Adrenal gland (tissue), 5 donors: ENCODE measurements around the gene GYG1.

Source experiments
- POLR2A ChIP-seq, 2 donors: fragments of 450-650 bp; IDR thresholded peaks; one replicate each; pipeline ENCODE4 v1.6.1; 2017; ENCODE audit warnings: antibody characterized with exemption in 2 of 2, mild to moderate bottlenecking in 2 of 2, moderate library complexity in 1 of 2
- TF ChIP-seq, protein P1 (sequence below), 6 experiments: fragments of 450-650 bp in 4 of 6; fragments of 200-600 bp in 2 of 6; sonication (generic) in 1 of 6; IDR thresholded peaks; 1 replicate in 5 of 6; 2 replicates in 1 of 6; pipeline versions ENCODE4 v1.5.1 to v1.8.0; 2016 to 2021; ENCODE audit warnings: antibody characterized with exemption in 6 of 6, mild to moderate bottlenecking in 2 of 6, moderate library complexity in 1 of 6
- donor health status: DM: no; HTN: no; CAD: no.

DNA sequence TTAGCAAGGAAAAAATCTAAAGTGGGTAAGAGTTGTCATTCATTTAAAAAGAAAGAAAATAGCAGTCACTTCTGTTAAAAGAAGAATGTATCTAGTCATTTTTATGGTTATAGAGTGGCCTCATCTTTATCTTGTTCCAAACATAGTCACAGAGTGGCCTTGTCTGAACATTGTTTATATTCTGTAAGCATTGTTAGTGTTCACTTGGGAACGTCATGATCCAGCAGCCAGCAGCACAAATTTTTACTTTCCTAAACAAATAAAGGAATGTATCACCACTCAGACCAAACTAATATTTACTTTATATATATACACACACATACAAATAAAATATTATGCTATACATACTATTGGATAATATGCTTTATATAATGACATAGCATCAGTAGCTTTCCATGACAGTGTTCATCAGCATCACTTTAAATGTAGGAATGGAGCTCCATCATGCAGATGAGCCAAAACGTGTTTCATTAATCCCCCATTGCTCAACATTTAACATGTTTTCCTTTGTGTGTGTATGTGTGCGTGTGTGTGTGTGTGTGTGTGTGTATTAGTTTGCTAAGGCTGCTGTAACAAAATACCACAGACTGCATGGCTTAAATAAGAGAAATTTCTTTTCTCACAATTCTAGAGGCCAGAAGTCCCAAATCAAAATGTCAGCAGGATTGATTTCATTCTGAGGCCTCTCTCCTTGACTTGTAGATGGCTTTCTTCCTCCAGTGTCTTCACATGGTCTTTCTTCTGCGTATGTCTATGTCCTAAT is 39.6 kb upstream of the GYG1 start:
- TF ChIP-seq, protein P1, sequence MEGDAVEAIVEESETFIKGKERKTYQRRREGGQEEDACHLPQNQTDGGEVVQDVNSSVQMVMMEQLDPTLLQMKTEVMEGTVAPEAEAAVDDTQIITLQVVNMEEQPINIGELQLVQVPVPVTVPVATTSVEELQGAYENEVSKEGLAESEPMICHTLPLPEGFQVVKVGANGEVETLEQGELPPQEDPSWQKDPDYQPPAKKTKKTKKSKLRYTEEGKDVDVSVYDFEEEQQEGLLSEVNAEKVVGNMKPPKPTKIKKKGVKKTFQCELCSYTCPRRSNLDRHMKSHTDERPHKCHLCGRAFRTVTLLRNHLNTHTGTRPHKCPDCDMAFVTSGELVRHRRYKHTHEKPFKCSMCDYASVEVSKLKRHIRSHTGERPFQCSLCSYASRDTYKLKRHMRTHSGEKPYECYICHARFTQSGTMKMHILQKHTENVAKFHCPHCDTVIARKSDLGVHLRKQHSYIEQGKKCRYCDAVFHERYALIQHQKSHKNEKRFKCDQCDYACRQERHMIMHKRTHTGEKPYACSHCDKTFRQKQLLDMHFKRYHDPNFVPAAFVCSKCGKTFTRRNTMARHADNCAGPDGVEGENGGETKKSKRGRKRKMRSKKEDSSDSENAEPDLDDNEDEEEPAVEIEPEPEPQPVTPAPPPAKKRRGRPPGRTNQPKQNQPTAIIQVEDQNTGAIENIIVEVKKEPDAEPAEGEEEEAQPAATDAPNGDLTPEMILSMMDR (IDR thresholded peaks at IDR 0.05): no peak
- TF ChIP-seq POLR2A (IDR thresholded peaks at IDR 0.05): no peak
